HCT116 (cell line): Measurements from ENCODE around the gene ARL8B. TPM values are rescaled to one million over a fixed set of nuclear protein-coding genes. Genes with fewer than 3 reads are reported as not detected.

Source experiments
- ATAC-seq: fragments of 200-7000 bp; cut with Tn5 transposase; 2 replicates; pipeline ENCODE4 v1.9.1; 2020; ENCODE audit warnings: mild to moderate bottlenecking, moderate library complexity
- BruUV-seq: library from RNA; stranded (reverse); fragments of 400-500 nt; replicated peaks from 2 replicates; lab custom pipeline; 2021; lab: Mats Ljungman, UMichigan
- CTCF ChIA-PET: fragments of 300-600 bp; sonication (Branson Sonifier 250); formaldehyde crosslinking; loops from one replicate; lab custom pipeline; 2021; ENCODE audit warnings: antibody characterized with exemption; lab: Charles Lee
- POLR2A ChIA-PET: fragments of 300-600, 350-600 bp; sonication (Branson Sonifier 250); formaldehyde crosslinking; loops from one replicate; lab custom pipeline; 2021; ENCODE audit warnings: antibody characterized with exemption; lab: Charles Lee
- RAD21 ChIA-PET, 2 experiments: fragments of 300-600 bp; sonication (Branson Sonifier 250); formaldehyde crosslinking; loops; one replicate each; lab custom pipeline; 2023; ENCODE audit warnings: low total read pairs in 2 of 2; ENCODE audit not compliant: uncharacterized antibody in 2 of 2, unreplicated experiment in 2 of 2, low non-redundant PET in 1 of 2; lab: Charles Lee
- DNase-seq: peaks from one replicate; pipeline ENCODE4 v3.0.0-alpha.2; 2010; ENCODE audit warnings: low read depth, low spot score
- H2AFZ ChIP-seq: fragments of 200-600 bp; shearing (Covaris generic), sonication (generic); 2 replicates; pipeline ENCODE4 v1.6.1; 2017; ENCODE audit warnings: low read depth, mixed run types, mixed read lengths, antibody characterized with exemption, low read length; ENCODE audit not compliant: poor library complexity, severe bottlenecking
- H3K27ac ChIP-seq: 2 replicates; pipeline ENCODE4 v1.5.1; 2012; ENCODE audit warnings: low read depth, low read length
- H3K27me3 ChIP-seq: fragments of 200-600 bp; sonication (generic); 2 replicates; pipeline ENCODE4 v1.6.1; 2016; ENCODE audit warnings: mixed run types, low read length, mixed read lengths; ENCODE audit not compliant: insufficient read depth
- H3K36me3 ChIP-seq, 2 experiments: fragments of 200-500 bp in 1 of 2; fragments of 200-600 bp in 1 of 2; sonication (Bioruptor generic) in 1 of 2; sonication (generic) in 1 of 2; 2 replicates each; pipeline versions ENCODE4 v1.5.1 to v1.6.1; 2014 to 2016; ENCODE audit warnings: low read length in 2 of 2, inconsistent platforms in 1 of 2, mixed read lengths in 1 of 2, mixed run types in 1 of 2; ENCODE audit not compliant: insufficient read depth in 2 of 2, control insufficient read depth in 1 of 2
- H3K4me1 ChIP-seq, 2 experiments: fragments of 200-600 bp in 1 of 2; sonication (generic) in 1 of 2; 2 replicates each; pipeline versions ENCODE4 v1.5.1 to v1.6.1; 2012 to 2017; ENCODE audit warnings: low read length in 2 of 2, inconsistent platforms in 1 of 2, mild to moderate bottlenecking in 1 of 2, mixed read lengths in 1 of 2, mixed run types in 1 of 2, moderate library complexity in 1 of 2; ENCODE audit not compliant: insufficient read depth in 2 of 2, control insufficient read depth in 1 of 2
- H3K4me2 ChIP-seq: fragments of 200-600 bp; sonication (generic); 2 replicates; pipeline ENCODE4 v1.6.1; 2017; ENCODE audit warnings: mixed run types, low read length, mixed read lengths
- H3K4me3 ChIP-seq, 2 experiments: fragments of 200-600 bp in 1 of 2; sonication (generic) in 1 of 2; replicated peaks in 1 of 2; 2 replicates each; pipeline ENCODE4 v1.5.1; 2011 to 2016; ENCODE audit warnings: low read length in 2 of 2, control low read depth in 1 of 2, low read depth in 1 of 2, mild to moderate bottlenecking in 1 of 2, mixed read lengths in 1 of 2, mixed run types in 1 of 2
- H3K79me2 ChIP-seq: fragments of 200-600 bp; sonication (generic); 2 replicates; pipeline ENCODE4 v1.6.1; 2017; ENCODE audit warnings: mild to moderate bottlenecking, mixed run types, low read length, moderate library complexity, mixed read lengths; ENCODE audit not compliant: insufficient read depth
- H3K9ac ChIP-seq: fragments of 200-600 bp; sonication (generic); 2 replicates; pipeline ENCODE4 v1.6.1; 2016; ENCODE audit warnings: low read length, mixed read lengths
- H3K9me2 ChIP-seq: fragments of 200-600 bp; sonication (generic), shearing (Covaris generic); 2 replicates; pipeline ENCODE4 v1.6.1; 2017; ENCODE audit warnings: mixed run types, mild to moderate bottlenecking, moderate library complexity; ENCODE audit not compliant: insufficient read depth
- H3K9me3 ChIP-seq, 2 experiments: fragments of 200-500 bp in 1 of 2; fragments of 200-600 bp in 1 of 2; sonication (Bioruptor generic) in 1 of 2; sonication (generic) in 1 of 2; 2 replicates each; pipeline ENCODE4 v1.6.1; 2014 to 2017; ENCODE audit warnings: low read length in 2 of 2, mixed read lengths in 2 of 2, inconsistent platforms in 1 of 2, low read depth in 1 of 2, mild to moderate bottlenecking in 1 of 2, mixed run types in 1 of 2, moderate library complexity in 1 of 2; ENCODE audit not compliant: control insufficient read depth in 1 of 2, insufficient read depth in 1 of 2
- H4K20me1 ChIP-seq: fragments of 200-600 bp; sonication (generic), shearing (Covaris generic); 2 replicates; pipeline ENCODE4 v1.6.1; 2017; ENCODE audit warnings: mixed run types, mild to moderate bottlenecking, moderate library complexity; ENCODE audit not compliant: insufficient read depth
- CBX3 ChIP-seq: IDR thresholded peaks from 2 replicates; pipeline ENCODE4 v1.6.1; 2012; ENCODE audit warnings: low read depth
- CEBPB ChIP-seq: IDR thresholded peaks from 2 replicates; pipeline ENCODE4 v1.6.1; 2012; ENCODE audit warnings: low read depth
- EGR1 ChIP-seq: IDR thresholded peaks from 2 replicates; pipeline ENCODE4 v1.6.1; 2012; ENCODE audit warnings: low read depth
- ELF1 ChIP-seq: IDR thresholded peaks from 2 replicates; pipeline ENCODE4 v1.6.1; 2012; ENCODE audit warnings: low read depth, borderline replicate concordance
- EZH2 ChIP-seq: fragments of 200-600 bp; sonication (generic); IDR thresholded peaks from 2 replicates; pipeline ENCODE4 v1.6.1; 2017; ENCODE audit warnings: antibody characterized with exemption, mixed run types
- EZH2phosphoT487 ChIP-seq: fragments of 200-600 bp; IDR thresholded peaks from 2 replicates; pipeline ENCODE4 v1.6.1; 2018; ENCODE audit warnings: antibody characterized with exemption, borderline replicate concordance
- JUND ChIP-seq: IDR thresholded peaks from 2 replicates; pipeline ENCODE4 v1.6.1; 2012
- POLR2AphosphoS5 ChIP-seq: IDR thresholded peaks from 2 replicates; pipeline ENCODE4 v1.6.1; 2011; ENCODE audit warnings: mild to moderate bottlenecking, low read depth, low read length, moderate library complexity
- RAD21 ChIP-seq: IDR thresholded peaks from 2 replicates; pipeline ENCODE4 v1.6.1; 2012; ENCODE audit warnings: low read depth, mild to moderate bottlenecking
- REST ChIP-seq: IDR thresholded peaks from 2 replicates; pipeline ENCODE4 v1.6.1; 2012; ENCODE audit warnings: low read depth
- SP1 ChIP-seq: IDR thresholded peaks from 2 replicates; pipeline ENCODE4 v1.6.1; 2012; ENCODE audit warnings: low read depth
- YY1 ChIP-seq: IDR thresholded peaks from 2 replicates; pipeline ENCODE4 v1.6.1; 2011; ENCODE audit warnings: low read length, low read depth, moderate library complexity, mild to moderate bottlenecking; ENCODE audit not compliant: insufficient replicate concordance; ENCODE audit errors: extremely low read depth
- ZFX ChIP-seq: fragments of 450-650 bp; IDR thresholded peaks from 2 replicates; pipeline ENCODE4 v1.6.1; 2017
- ZNF274 ChIP-seq: fragments of 200-500 bp; sonication (Bioruptor generic); IDR thresholded peaks from 2 replicates; pipeline ENCODE4 v1.6.1; 2014; ENCODE audit warnings: mild to moderate bottlenecking, low read depth, low read length, inconsistent platforms
- intact Hi-C: fragments of 100-400 bp; cut with micrococcal nuclease; formaldehyde crosslinking; loops from 2 replicates; pipeline ENCODE4 v1.10.0; 2022
- total RNA-seq: library from RNA; stranded (reverse); gene quantifications from one replicate; pipeline ENCODE4 v1.2.1, GENCODE V29; 2021; ENCODE audit not compliant: unreplicated experiment
- TF ChIP-seq, protein P1 (sequence below): IDR thresholded peaks from 2 replicates; pipeline ENCODE4 v1.6.1; 2012
- TF ChIP-seq, protein P2 (sequence below): IDR thresholded peaks from 2 replicates; pipeline ENCODE4 v1.6.1; 2012
- TF ChIP-seq, protein P3 (sequence below): IDR thresholded peaks from 2 replicates; pipeline ENCODE4 v1.6.1; 2011; ENCODE audit warnings: mild to moderate bottlenecking, low read length, moderate library complexity; ENCODE audit not compliant: insufficient replicate concordance; ENCODE audit errors: extremely low read depth
- TF ChIP-seq, protein P4 (sequence below), 3 experiments: fragments of 200-600 bp in 1 of 3; sonication (generic) in 1 of 3; IDR thresholded peaks in 2 of 3; conservative IDR thresholded peaks in 1 of 3; 2 replicates each; pipeline ENCODE4 v1.5.1; 2012 to 2017; ENCODE audit warnings: low read depth in 2 of 3, low read length in 2 of 3, antibody characterized with exemption in 1 of 3, borderline replicate concordance in 1 of 3, control low read depth in 1 of 3, mild to moderate bottlenecking in 1 of 3, mixed read lengths in 1 of 3, mixed run types in 1 of 3, moderate library complexity in 1 of 3; ENCODE audit not compliant: insufficient read depth in 1 of 3

ARL8B gene
- total RNA-seq, 1 experiment from 2014 or later = 38.1 TPM

DNA sequence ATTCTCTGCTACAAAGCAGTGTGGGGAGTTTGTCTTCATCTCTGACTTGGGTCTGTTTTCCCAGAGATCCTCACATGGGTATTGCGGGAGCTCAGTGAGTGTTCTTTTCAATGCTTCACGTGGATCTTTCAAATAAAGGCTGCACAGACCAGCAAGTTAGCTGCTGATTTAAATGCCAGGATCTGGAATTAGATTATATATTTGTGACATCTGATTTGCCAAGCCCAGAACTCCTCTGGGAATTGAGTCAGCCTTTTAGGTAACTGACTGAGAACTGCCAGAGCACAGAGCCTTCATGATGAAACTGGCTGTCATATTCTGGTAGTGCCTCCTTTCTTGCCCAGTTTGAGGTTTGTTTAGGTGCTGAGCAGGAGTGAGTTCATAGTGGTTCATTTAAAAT, 80.1 kb downstream of the ARL8B start:
- H3K27ac ChIP-seq = no peak overlapping the region
- H3K79me2 ChIP-seq = peaks cover 13% of the 10 kb centered on the region
- no TSS peak for BruUV-seq
- no peak overlapping the region for H3K4me2 ChIP-seq
- POLR2A ChIA-PET = no interaction called here
- DNase-seq (no peak), ATAC-seq (no peak)
- H3K36me3 ChIP-seq = peaks cover 15 to 30% of the 10 kb centered on the region in 2 experiments; a peak in 3 of 4 replicates
- H3K4me3 ChIP-seq = no peak overlapping the region
- H3K4me1 ChIP-seq = peaks cover under 1 to 4% of the 10 kb centered on the region in 2 experiments; a peak in 2 of 4 replicates
- TF ChIP-seq YY1 (no peak), EGR1 (no peak), ZNF274 (no peak), EZH2 (no peak), CBX3 (no peak), ZFX (no peak), POLR2AphosphoS5 (no peak), ELF1 (no peak), JUND (no peak), EZH2phosphoT487 (no peak), SP1 (no peak), RAD21 (no peak), REST (no peak), CEBPB (no peak)
- TF ChIP-seq, protein P1, sequence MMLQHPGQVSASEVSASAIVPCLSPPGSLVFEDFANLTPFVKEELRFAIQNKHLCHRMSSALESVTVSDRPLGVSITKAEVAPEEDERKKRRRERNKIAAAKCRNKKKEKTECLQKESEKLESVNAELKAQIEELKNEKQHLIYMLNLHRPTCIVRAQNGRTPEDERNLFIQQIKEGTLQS = no peak
- TF ChIP-seq, protein P2, sequence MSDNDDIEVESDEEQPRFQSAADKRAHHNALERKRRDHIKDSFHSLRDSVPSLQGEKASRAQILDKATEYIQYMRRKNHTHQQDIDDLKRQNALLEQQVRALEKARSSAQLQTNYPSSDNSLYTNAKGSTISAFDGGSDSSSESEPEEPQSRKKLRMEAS = no peak
- TF ChIP-seq, protein P3, sequence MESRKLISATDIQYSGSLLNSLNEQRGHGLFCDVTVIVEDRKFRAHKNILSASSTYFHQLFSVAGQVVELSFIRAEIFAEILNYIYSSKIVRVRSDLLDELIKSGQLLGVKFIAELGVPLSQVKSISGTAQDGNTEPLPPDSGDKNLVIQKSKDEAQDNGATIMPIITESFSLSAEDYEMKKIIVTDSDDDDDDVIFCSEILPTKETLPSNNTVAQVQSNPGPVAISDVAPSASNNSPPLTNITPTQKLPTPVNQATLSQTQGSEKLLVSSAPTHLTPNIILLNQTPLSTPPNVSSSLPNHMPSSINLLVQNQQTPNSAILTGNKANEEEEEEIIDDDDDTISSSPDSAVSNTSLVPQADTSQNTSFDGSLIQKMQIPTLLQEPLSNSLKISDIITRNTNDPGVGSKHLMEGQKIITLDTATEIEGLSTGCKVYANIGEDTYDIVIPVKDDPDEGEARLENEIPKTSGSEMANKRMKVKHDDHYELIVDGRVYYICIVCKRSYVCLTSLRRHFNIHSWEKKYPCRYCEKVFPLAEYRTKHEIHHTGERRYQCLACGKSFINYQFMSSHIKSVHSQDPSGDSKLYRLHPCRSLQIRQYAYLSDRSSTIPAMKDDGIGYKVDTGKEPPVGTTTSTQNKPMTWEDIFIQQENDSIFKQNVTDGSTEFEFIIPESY = no peak
- TF ChIP-seq, protein P4, sequence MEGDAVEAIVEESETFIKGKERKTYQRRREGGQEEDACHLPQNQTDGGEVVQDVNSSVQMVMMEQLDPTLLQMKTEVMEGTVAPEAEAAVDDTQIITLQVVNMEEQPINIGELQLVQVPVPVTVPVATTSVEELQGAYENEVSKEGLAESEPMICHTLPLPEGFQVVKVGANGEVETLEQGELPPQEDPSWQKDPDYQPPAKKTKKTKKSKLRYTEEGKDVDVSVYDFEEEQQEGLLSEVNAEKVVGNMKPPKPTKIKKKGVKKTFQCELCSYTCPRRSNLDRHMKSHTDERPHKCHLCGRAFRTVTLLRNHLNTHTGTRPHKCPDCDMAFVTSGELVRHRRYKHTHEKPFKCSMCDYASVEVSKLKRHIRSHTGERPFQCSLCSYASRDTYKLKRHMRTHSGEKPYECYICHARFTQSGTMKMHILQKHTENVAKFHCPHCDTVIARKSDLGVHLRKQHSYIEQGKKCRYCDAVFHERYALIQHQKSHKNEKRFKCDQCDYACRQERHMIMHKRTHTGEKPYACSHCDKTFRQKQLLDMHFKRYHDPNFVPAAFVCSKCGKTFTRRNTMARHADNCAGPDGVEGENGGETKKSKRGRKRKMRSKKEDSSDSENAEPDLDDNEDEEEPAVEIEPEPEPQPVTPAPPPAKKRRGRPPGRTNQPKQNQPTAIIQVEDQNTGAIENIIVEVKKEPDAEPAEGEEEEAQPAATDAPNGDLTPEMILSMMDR (IDR thresholded peaks at IDR 0.05 in 2 of 3, conservative IDR thresholded peaks at IDR 0.05 in 1 of 3; ENCODE audit: borderline replicate concordance in 1 of 3, insufficient read depth in 1 of 3, low read depth in 2 of 3, low read length in 2 of 3) = no peak
- H3K9me2 ChIP-seq = no peaks in the 10 kb centered on the region
- intact Hi-C loops = no loop called here
- no peak overlapping the region for H2AFZ ChIP-seq
- no peaks in the 10 kb centered on the region for H4K20me1 ChIP-seq
- CTCF ChIA-PET = no interaction called here
- no peak overlapping the region for H3K9ac ChIP-seq
- RAD21 ChIA-PET = no interaction called here
- no peaks in the 10 kb centered on the region for H3K27me3 ChIP-seq
- H3K9me3 ChIP-seq = no peaks in the 10 kb centered on the region
